NK-92 treated with Interleukin-12 subunit alpha and Interleukin-12 subunit beta, amount 100 ng/mL, for 24 hours (cell line): ENCODE measurements around the gene PTH2.

ENCODE experiments used
- DNase-seq: peaks from one replicate; lab custom pipeline; 2025; lab: John Stamatoyannopoulos, UW

Gene PTH2

DNA sequence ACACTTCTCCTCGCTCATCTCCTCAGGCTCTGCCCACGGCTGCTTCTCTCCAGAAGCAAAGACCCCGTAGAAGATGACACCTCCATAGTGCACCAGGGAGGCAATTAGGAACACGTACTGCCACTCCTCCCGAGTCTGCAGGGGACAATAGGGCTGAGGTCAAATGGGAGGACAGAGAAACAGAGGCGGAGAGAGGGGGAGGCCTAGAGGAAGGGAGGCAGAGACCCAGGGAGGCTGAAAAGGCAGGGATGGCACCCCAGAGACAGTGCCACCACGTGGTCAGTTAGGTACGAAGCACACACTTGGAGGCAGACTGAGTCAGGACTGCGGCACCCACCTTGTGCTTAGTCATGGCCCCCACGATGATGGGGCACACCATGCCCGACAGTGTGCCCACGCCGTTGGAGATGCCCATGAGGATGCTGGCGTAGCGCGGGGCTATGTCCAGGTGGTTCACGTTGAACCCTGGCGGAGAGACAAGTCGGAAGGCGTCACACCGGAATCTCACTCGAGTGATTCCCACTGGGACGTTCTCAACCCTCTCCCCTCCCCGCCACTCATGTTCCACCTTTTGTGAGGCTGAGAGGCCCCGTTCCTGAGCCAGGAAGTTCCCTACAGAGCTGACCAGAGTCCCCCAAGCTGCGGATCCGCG is 7.6 kb upstream of the PTH2 start:
- DNase-seq: no peak

DNA sequence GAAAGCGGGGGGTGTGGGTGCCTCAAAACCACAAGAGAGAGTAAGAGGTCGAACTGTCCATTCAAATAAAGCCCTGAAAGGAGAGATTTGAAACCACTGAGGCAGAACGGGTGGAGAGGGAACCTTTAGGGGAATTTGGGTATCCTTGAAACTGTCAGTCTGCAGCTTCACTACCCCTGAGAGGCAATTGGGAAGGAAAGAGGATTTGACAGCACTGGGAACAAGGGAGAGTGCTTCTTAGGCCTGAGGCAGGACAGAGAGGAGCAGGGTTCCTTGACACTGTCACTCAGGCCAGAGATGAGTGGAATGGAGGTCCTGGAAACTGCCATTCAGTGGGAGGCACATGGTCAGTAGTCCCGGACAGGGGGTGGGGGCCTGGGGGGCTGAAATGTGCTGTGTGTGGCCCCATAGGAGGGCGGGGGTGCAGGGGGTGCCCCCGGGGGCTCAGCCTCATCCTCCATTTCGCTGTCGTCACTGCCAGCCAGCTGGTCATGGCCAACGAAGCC is 7.0 kb upstream of the PTH2 start:
- DNase-seq: no peak

DNA sequence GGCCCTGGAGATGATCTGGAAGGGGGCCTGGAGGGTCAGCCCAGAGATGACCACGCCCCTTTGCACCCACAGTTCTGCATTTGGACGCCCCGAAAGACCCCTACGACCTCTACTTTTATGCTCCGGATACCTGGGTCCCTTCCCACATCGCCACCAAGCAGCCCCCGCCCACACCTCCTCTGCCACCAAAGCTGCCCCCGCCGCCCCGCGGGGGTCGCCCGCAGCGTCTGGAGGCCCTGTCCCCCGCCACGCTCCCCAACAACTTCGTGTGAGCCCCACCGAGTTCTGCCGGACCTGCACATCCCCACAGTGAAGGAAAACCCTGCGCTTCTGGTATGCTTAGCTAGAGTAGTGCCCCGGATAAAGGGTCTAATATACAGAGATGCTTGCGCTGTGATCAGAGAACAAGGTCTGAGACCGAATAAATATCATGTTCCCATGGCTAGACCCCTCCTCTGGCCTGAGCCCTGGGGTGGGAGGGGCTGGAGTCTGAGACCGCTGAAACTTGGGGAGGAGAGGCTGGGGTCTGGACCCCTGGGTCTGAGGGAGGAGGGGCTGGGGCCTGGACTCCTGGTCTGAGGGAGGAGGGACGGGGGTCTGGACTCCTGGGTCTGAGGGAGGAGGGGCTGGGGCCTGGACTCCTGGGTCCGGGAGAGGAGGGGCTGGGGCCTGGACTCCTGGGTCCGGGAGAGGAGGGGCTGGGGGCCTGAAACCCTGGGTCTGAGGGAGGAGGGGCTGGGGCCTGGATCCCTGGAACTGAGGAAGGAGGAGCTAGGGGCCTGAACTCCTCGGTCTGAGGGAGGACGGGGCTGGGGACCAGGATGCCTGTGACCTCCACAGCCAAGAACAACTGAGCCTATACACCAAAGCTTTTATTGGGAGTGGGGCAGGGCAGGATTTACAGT is 5.6 kb upstream of the PTH2 start:
- no peak for DNase-seq

DNA sequence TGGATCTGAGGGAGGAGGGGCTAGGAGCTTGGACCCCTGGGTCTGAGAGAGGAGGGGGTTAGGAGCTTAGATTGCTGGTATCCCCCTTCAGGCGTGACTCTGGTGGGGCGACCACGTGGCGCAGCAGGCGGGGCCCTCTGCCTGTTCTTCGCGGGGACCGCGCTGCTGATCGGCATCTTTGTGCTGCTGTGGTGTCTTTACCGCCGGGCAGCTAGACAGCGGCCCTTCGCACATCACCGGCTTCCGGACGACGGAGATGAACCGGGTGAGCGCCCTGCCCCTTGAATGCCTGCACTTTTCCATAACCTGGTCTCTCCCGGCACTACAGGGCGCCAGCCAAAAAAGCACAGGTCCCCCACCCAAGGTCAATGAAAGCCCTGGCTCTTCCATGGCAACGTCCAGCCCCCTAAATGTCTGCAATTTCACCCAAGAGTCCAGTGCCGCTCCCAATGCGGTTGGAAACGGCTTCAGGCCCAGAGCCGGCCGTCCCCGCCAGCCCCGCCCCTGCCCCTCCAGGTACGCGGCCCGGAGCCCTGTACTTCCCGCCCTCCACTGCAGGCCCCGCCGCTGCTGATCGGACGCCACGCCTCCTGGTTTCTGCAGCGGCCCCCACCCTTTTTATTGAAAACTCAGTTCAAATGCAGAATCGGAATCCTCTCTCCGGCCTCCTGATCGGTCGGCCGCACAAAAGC is 4.8 kb upstream of the PTH2 start:
- DNase-seq: no peak

DNA sequence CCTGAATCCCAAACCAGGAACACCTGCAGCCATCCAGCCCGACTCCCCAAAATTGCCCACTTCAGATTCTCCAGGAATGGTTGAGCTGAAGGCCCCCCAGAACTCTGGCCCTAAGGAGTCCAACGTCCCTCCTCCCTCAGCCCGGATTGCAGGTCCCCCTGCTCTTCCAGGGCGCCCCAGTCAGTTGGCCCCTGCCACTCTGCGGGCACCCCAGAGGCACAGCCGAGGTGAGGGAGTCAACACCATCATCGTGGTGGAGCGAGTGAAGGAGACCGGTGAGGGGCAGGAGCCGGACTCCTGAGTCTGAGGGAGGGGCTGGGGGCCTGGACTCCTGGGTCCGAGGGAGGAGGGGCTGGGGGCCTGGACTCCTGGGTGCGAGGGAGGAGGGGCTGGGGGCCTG is 4.1 kb upstream of the PTH2 start:
- no peak for DNase-seq

DNA sequence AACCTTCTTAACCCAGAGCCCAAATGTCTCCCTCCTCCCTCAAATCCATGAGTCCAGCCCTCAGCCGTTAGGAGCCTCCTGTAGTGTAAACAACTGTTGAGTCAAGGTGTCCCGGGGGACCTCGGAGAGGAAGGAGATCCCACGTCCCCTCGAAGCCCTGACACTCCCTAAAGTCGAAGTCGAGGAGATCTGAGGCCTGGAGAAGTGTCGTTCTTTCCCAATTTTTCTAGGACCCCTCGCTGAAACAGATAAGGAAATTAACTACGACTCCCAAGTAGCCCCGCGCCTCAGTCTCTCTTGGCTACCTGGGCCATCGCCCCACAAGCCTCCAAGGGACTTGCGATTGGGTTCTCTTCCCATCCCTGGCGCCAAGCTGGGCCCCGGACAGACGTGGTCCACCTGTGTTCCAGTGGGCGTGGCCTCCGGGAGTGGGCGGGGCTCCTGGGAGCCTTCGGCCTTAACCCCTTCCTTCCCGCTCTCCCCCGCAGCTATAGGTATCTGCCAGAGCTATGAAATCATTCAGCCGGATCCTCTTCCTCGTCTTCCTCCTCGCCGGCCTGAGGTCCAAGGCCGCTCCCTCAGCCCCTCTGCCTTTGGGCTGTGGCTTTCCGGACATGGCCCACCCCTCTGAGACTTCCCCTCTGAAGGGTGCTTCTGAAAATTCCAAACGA is 2.8 kb upstream of the PTH2 start:
- DNase-seq: no peak

DNA sequence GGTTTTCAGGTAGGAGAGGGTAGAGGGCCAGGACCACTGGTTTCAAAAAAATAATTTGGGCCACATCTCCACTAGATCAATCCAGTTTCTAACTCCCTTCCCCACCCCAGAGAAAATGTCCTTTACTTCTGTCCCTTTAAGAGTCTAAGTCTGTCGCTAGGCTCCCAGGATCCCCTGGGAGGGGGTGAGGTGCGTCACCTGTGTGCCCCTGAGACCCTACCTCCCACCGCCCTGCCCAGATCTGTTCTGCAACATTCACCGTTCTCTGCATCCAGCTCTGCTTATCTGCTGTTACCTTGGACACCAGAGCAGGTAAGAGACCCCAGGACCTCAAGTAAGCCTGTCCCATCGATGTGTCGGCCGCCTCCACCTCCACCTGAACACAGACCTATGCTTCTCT is 1.9 kb upstream of the PTH2 start, which contains the start of gene GFY:
GFY (plus strand) TSS at position 211 of the 400 bp plus-strand sequence. CDS start 1,043 bp downstream, outside the sequence.
- no peak for DNase-seq

DNA sequence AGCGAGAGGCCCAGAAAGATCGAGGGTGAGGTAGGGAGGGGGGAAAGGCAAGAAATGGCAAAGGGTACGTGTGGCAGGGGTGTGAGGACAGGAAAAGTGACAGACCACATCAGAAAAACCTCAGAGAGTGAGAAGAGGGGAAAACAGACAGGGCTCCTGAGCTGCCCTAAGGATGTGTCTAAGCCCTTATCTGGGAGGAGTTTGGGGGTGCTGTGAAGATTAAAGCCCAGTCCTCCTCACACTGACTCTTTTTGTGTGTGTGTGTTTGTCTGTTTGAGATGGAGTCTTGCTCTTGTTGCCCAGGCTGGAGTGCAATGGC is 703 bp upstream of the PTH2 start:
- DNase-seq: no peak

DNA sequence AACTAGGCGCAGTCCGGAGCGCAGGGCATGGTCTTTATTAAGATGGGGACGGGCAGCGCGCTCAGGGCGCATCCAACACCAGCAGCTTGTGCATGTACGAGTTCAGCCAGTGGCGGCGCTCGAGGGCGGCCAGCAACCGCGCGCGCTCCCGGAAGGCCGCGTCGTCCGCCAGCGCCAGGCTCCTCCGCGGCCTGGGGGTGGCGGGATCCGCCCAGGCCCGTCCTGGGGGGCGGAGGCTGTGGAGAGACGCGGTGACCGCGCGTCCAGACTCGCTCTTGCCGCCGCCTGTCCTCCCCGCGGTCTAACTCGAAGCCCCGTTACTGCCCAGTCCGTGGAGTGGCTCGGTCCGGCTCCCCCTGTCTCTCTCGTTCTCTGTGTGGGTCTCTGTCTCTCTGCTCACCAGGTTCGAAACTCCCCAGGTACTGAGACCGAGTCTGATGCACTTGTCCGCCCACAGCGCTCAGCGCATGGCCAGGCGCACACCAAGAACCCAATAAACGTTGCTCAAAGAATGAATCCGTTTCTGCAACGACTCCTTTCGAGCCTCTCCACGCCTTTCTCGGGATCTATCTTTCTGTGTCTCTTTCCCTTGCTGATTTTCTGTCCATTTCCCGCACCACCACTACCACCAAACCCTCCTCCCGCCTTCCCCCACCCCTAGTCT is 702 bp downstream of the PTH2 start:
- DNase-seq: no peak

DNA sequence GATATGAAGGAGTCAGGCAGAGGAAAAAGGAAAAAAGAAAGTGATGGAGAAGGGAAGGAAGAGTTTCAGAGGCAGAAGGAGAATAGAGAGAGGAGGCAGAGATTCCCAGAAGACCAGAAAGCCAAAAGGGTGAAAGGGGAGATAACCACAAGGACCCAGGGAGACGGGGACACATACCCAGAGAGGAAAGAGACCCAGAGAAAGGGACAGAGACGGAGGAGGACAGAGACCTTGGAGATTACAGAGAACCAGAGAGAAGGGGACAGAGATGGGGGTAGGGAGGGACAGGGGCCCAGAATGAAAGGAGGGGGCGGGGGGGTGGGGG is 1.4 kb downstream of the PTH2 start:
- no peak for DNase-seq

DNA sequence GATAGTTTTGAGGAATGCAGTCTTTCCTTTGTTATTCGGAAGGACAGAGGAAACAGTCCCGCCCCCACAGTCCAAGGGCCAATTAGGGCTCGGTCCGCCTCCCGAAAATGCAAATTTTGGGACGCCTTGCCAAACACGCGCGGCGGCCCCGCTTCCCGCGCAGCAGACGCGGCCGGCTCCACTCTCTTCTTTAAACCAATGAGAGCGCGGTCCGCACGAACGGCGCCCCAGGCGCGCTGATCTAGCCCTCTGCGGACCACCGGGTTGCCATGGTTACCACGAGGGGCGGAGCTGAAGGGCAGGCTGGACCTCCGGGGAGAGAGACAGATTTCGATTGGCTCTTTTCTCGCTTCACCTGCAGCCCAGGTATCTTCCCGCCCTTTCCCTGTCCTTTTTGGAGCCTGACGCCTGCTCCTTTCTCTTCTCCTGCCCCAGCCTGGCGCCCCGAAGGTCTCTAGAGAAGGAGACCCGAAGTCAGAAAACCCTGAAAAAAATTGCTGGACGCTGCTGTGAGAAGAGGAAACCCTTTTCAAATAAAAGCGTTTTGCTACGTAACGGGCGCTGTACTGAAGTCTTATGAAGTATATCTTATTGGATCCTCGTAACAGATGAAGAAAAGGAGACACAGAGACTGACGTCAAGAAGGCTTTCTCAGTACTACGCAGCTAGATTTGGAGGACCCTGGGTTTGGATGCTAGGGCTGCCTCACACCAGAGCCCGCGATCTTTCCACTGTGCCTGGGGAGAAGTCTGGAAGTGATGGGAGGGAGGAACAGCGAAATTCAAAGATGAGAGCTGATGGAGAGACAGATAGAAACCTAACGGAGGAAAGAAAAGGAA is 2.0 kb downstream of the PTH2 start:
- DNase-seq: no peak

DNA sequence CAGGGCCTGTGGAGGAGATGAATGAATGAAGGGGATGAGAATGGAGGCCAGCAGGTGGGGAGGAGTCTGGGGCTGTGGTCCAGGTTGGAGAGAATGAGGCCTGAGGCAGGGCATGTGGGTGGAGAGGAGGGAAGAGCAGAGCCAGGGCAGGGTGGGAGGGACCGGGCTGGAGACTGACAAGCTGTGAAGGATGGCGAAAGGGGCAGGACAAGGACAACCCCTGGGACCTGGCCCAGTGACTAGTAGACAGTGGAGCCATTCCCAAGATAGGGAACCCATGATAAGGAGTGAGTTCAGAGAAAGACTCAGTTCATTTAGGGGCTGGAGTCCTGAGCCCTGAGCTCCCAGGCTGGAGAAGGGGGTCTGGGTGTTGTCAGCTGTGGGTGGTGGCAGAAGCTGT is 3.0 kb downstream of the PTH2 start:
- DNase-seq: no peak

DNA sequence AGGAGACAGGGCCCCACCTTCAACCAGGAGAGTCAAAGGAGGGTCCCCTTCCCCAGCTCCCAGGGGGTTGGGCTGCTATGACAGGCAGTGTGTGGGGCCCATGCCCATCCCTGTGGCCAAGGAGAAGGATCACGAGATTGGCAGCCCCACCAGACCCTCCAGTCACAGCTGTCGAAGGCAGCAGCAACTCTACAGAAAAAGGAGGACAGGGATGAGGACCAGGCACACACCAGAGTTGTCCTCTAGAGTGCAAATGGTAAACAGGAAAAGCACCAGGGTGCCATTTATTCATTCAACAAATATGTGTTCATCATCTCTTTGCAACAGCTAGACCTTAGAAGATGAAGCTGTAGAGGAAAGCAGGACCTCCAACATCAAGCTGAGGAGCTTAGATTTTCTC is 4.1 kb downstream of the PTH2 start:
- no peak for DNase-seq

DNA sequence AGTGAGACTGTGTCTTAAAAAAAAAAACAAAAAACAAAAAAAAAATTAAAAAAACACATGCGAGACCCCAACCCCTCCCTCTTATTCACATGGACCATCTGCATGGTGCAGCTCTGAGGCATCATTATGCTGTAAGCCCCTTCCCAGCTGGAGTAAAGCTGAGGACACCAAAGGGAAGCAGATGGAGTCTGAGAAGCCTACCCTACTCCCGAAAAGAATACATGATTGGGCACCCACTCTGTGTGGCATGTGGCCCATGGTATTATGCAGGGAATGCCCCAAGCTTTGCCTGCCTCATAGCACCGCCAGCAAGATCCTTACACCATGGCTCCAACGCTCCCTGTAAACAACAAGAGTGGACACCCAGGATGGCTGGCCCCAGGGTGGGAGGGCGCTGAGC is 4.7 kb downstream of the PTH2 start:
- no peak for DNase-seq

DNA sequence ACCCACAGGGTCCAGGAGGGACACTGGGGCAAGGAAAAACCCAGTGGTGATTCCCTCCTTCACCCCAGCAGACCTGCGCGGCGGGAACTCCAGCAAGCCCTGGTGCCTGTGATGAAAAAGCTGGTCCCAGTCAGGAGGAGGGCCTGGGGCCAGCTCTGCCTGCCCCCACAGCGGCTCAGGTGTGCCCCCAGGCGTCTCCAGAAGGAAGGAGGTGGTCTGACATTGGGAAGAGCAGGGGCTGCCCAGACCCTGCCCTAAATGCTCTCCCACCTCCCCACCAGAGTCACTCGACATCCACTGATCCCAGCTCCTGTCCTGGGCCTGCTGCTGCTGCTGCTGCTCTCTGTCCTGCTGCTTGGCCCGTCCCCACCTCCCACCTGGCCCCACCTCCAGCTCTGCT is 6.2 kb downstream of the PTH2 start:
- no peak for DNase-seq

DNA sequence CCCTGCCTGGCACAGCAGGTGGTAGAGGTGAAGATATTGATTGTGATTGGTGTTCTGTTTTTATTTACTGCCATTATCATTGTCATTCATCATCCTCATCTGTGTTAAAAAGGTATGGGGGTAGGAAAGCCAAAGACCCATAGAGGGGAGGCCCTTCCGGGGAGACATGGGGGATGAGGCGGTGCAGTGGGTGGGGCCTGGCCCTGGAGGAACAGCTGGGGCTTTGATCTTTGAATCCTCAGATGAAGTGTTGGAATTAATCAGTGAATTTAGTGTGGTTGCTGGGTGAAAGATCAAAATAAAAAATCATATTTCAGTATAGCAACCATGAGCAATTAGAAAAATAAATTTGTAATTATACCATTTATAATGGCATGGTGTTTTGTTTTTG is 7.4 kb downstream of the PTH2 start:
- no peak for DNase-seq

DNA sequence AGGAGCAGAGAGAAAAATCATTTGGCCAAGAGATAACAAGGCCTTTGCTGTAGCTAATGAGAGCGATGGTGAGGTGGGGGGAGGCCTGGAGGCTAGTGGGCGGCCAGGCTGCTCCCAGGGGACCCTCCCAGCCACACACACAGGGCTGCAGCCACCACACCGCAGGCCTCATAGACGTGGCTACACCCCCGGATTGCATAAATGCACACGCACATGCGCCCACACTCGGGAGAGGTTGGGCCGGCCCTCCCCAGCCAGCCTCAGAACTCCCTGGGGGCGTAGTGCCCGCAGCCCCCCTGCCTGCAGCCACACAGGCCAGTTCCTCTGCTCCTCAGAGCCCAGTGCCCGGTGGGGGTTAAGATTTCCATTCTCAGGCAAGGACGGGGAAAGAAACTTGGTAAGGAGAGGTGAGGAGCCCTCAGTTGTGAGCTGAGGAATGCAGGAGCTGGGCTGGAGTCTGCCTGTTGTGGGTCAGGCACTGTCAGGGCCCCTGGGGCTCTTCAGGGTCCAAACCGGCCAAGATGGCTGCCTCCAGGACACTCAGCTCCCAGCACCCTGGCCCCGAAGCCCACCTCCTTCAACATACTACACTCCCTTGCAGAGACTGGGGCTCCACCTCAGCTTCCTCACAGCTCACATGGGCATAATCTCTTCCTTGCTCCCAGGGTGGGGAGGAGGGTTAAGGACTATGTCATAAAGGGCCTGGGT is 8.0 kb downstream of the PTH2 start:
- no peak for DNase-seq

DNA sequence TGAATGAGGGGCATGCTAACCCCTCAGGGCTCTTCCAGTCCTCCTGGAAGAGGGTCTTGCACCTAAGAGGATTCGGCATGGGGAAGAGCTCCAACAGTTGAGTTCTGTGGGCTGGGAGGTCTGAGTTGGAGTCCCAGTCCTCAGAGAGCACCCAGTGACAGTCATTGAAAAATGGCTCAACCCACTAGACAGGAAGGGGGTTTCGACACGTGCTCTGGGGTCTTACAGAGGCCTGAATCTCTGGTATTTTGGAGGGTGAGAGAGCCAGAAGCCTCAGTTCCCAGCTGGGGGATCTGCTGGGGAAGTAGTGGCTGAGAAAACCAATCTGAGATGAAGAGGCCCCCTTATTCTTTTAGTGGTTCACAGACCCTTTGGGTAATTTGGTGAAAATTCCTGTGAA is 9.0 kb downstream of the PTH2 start:
- no peak for DNase-seq

DNA sequence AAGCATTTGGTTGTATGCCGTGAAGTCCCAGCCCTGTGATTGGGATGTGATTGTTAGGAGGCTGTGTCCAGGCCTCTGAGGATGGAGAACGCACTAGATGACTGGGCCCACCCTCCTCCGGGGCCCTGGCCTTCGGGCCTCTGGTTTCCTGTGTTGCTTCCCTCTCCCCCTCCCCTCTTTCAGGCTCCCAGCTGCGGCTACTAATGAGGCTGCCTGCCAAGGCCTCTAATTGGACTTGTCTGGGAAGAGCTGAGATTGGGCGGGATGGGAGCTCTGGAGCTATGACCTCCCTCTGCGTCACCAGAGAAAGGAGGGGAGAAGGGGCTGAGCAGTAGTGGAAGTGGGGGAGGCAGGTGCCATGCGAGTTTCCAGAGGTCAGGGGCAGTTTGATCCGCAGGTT is 9.9 kb downstream of the PTH2 start:
- DNase-seq: no peak

DNA sequence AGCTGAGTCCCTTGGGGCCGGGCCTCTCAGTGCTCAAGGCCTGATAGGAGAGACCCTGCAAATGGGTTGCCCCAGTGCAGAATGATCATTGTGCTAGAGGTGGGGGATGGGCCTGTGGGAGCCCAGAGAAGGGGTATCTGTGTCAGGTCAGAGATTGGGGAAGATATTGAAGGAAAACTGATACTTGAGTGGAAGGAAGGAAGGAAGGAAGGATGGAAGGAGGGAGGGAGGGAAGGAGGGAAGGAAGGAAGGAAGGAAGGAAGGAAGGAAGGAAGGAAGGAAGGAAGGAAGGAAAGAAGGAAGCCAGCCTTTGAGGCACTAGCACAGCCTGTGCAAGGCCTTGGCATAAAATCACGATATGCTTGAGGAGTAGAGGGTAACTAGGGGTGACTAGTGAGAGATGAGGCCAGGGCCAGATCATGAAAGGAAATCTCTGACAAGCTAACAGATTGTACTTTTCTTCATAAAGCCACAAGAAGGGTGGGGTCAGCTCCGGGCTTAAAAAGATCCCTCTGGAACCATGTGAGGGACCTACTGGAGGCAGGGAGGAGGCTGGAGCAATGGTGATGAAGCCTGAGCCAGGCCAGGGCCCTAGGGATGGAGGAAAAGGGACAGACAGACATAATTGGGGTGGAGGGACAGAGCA is 11.4 kb downstream of the PTH2 start:
- DNase-seq: no peak
